Stomach (tissue), 9 donors: ENCODE results near the gene HHIP. TPM values are rescaled to one million over a fixed set of nuclear protein-coding genes. Genes with fewer than 3 reads are reported as not detected.
"Not testable (repeated sequence)": the region's sequence is repeated elsewhere in the genome, so short reads cannot be mapped to it uniquely, and the experiment has no call there.

Source experiments
- DNase-seq, 2 donors: peaks; one replicate each; pipeline versions ENCODE4 v3.0.0 to v3.0.0-alpha.2; 2013 to 2019
- H3K27ac ChIP-seq, 5 donors: fragments of 200-600 bp in 4 of 5; sonication (generic) in 4 of 5; one replicate each; pipeline ENCODE4 v1.5.1; 2013 to 2019; ENCODE audit warnings: mild to moderate bottlenecking in 1 of 5, moderate library complexity in 1 of 5
- H3K27me3 ChIP-seq, 3 donors: fragments of 200-600 bp; sonication (generic); one replicate each; pipeline ENCODE4 v1.5.1; 2017 to 2019; ENCODE audit warnings: mixed run types in 1 of 3
- H3K36me3 ChIP-seq, 4 donors: fragments of 200-600 bp; sonication (generic); 1 replicate in 3 of 4; 2 replicates in 1 of 4; pipeline ENCODE4 v1.5.1; 2016 to 2019
- H3K4me1 ChIP-seq, 4 donors: fragments of 200-600 bp; sonication (generic); one replicate each; pipeline ENCODE4 v1.5.1; 2016 to 2019
- H3K4me3 ChIP-seq, 4 donors: fragments of 200-600 bp; sonication (generic) in 3 of 4; one replicate each; pipeline ENCODE4 v1.5.1; 2016 to 2019; ENCODE audit warnings: mild to moderate bottlenecking in 1 of 4
- H3K9me3 ChIP-seq, 4 donors: fragments of 200-600 bp; sonication (generic); one replicate each; pipeline ENCODE4 v1.5.1; 2016 to 2019
- EP300 ChIP-seq: sonication (generic); formaldehyde crosslinking; IDR thresholded peaks from one replicate; pipeline ENCODE4 v1.6.1; 2017; ENCODE audit warnings: antibody characterized with exemption
- POLR2A ChIP-seq, 4 donors: fragments of 450-650 bp; IDR thresholded peaks; one replicate each; pipeline ENCODE4 v1.6.1; 2016; ENCODE audit warnings: antibody characterized with exemption in 4 of 4, control low read depth in 2 of 4, mild to moderate bottlenecking in 1 of 4, moderate library complexity in 1 of 4
- POLR2AphosphoS5 ChIP-seq, 3 donors: sonication (generic); formaldehyde crosslinking; IDR thresholded peaks; one replicate each; pipeline ENCODE4 v1.6.1; 2016; ENCODE audit warnings: antibody characterized with exemption in 3 of 3
- WGBS, 5 donors: extraction: QIAGEN DNeasy Blood & Tissue Kit in 3 of 5; methylation state at CpG; one replicate each; pipeline versions ENCODE4 v1.1.5 to v1.1.7; 2013 to 2018; 5-methylcytosine and 5-hydroxymethylcytosine counted together
- intact Hi-C: fragments of 100-400 bp; cut with DNase I; formaldehyde crosslinking; loops from one replicate; pipeline ENCODE4 v1.15.1; 2023; ENCODE audit warnings: low total_unique reads
- polyA plus RNA-seq, 3 donors: library from polyadenylated mRNA; stranded (reverse); fragments of 200-250 nt; gene quantifications; one replicate each; pipeline ENCODE4 v1.2.3, GENCODE V29; 2013
- small RNA-seq, 4 donors: library from RNA; depleted of rRNA; stranded (forward); fragments of <200 nt; gene quantifications; one replicate each; pipeline ENCODE3, GENCODE V24; 2016
- total RNA-seq, 5 donors: library from RNA; depleted of rRNA; stranded (reverse); fragments of >200 nt; gene quantifications; one replicate each; pipeline versions ENCODE4 v1.1.0 to v1.2.3, GENCODE V29; 2014 to 2016
- TF ChIP-seq, protein P1 (sequence below), 7 experiments: fragments of 450-650 bp in 4 of 7; fragments of 200-600 bp in 3 of 7; sonication (generic) in 3 of 7; IDR thresholded peaks; one replicate each; pipeline ENCODE4 v1.5.1; 2016 to 2019; ENCODE audit warnings: antibody characterized with exemption in 7 of 7, control low read depth in 2 of 7, mild to moderate bottlenecking in 1 of 7
- donor health status: healthy with polysubstance abuse.
- donor health status: Bipolar disorder and iron deficiency.
- donor health status: healthy.

Gene HHIP
- total and polyA plus RNA-seq, 8 donors = 0.29 to 33.0 (median 3.5) TPM; not detected in 1

DNA sequence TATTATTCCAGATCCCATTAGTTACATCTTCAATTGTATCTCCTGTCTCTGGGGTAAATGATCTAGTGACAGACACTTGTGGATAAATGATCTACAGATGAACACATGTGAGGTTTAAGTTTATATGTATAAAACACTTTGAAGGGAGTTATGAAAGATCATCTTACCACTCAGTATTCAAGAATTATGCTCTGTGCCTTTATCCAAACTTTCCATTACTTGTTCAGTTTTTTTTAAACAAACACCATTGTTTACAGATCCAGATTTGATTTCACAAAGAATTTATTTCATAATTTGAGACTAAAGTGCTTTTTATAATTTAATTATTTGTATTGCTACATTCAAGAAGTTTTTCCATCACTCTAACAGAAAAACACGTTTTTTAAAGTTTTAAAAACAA lies 142.5 kb downstream of the HHIP start:
- H3K36me3 ChIP-seq = no peaks in the 10 kb centered on the region
- 22 to 48% (median 40%) methylated on average over 1 of the region's 1 CpG for WGBS, 5 donors
- peaks cover 0 to 16% (median 3%) of the 10 kb centered on the region in 4 donors for H3K9me3 ChIP-seq
- intact Hi-C loops = no loop called here
- peaks cover 0 to 12% (median 4%) of the 10 kb centered on the region in 4 donors for H3K4me1 ChIP-seq
- no peak for TF ChIP-seq EP300
- TF ChIP-seq, protein P1, sequence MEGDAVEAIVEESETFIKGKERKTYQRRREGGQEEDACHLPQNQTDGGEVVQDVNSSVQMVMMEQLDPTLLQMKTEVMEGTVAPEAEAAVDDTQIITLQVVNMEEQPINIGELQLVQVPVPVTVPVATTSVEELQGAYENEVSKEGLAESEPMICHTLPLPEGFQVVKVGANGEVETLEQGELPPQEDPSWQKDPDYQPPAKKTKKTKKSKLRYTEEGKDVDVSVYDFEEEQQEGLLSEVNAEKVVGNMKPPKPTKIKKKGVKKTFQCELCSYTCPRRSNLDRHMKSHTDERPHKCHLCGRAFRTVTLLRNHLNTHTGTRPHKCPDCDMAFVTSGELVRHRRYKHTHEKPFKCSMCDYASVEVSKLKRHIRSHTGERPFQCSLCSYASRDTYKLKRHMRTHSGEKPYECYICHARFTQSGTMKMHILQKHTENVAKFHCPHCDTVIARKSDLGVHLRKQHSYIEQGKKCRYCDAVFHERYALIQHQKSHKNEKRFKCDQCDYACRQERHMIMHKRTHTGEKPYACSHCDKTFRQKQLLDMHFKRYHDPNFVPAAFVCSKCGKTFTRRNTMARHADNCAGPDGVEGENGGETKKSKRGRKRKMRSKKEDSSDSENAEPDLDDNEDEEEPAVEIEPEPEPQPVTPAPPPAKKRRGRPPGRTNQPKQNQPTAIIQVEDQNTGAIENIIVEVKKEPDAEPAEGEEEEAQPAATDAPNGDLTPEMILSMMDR (IDR thresholded peaks at IDR 0.05) = no peak
- no peak for TF ChIP-seq POLR2A (IDR thresholded peaks at IDR 0.05)
- TF ChIP-seq POLR2AphosphoS5 (IDR thresholded peaks at IDR 0.05) = no peak
- H3K27ac ChIP-seq = no peak overlapping the region
- no peak for DNase-seq
- no peaks in the 10 kb centered on the region for H3K27me3 ChIP-seq
- H3K4me3 ChIP-seq = no peak overlapping the region

- Histone ChIP-seq H3K4me1 (peaks cover 0 to 12% (median 3%) of the 10 kb centered on the region in 4 donors), H3K9me3 (peaks cover 0 to 16% (median 3%) of the 10 kb centered on the region in 4 donors)
- H3K27me3 ChIP-seq, H3K27ac ChIP-seq, intact Hi-C loops, H3K4me3 ChIP-seq, DNase-seq, H3K36me3 ChIP-seq: not testable (repeated sequence)
- 64 to 91% (median 80%) methylated on average over 7 to 8 of the region's 8 CpGs for WGBS, 5 donors
These were observed 146.0 kb downstream of the HHIP start for GRCh38 chr4:144791933-144792332.

Small RNA genes within 50 kb of the gene (small RNA-seq; reads per million reads assigned to genes)
- 0 reads per million in 4 donors for gene RF02271
